ENCODE results near the gene FAM177B.
"Not testable (repeated sequence)": the region's sequence is repeated elsewhere in the genome, so short reads cannot be mapped to it uniquely, and the experiment has no call there.

FAM177B gene

GRCh38 chr1:222741630-222742457 is 4.8 kb downstream of the FAM177B start:
- DNase-seq: not testable (repeated sequence)

- DNase-seq: no peak
These were observed 12.9 kb downstream of the FAM177B start for GRCh38 chr1:222749927-222750326.

- DNase-seq: no peak
These were observed 13.6 kb downstream of the FAM177B start for GRCh38 chr1:222750651-222751050.

GRCh38 chr1:222751255-222751654 is 14.3 kb downstream of the FAM177B start:
- no peak for DNase-seq

- DNase-seq: no peak
These were observed 17.6 kb downstream of the FAM177B start for GRCh38 chr1:222754366-222755139.

GRCh38 chr1:222757646-222758268 is 20.8 kb downstream of the FAM177B start:
- DNase-seq: no peak

GRCh38 chr1:222759451-222760035 is 22.5 kb downstream of the FAM177B start:
- DNase-seq: no peak

- no peak for DNase-seq
These were observed 24.1 kb downstream of the FAM177B start for GRCh38 chr1:222761083-222761482.

GRCh38 chr1:222762178-222762577 is 25.2 kb downstream of the FAM177B start:
- DNase-seq: not testable (repeated sequence)

GRCh38 chr1:222767152-222767571 is 30.2 kb downstream of the FAM177B start:
- no peak for DNase-seq

GRCh38 chr1:222768592-222768991 is 31.6 kb downstream of the FAM177B start:
- no peak for DNase-seq

GRCh38 chr1:222769181-222769580 is 32.2 kb downstream of the FAM177B start:
- no peak for DNase-seq

GRCh38 chr1:222769971-222770620 is 33.1 kb downstream of the FAM177B start:
- no peak for DNase-seq

GRCh38 chr1:222772996-222773379 is 36.0 kb downstream of the FAM177B start:
- no peak for DNase-seq

GRCh38 chr1:222777463-222777862 is 40.5 kb downstream of the FAM177B start:
- DNase-seq: no peak

- DNase-seq: no peak
These were observed 41.0 kb downstream of the FAM177B start for GRCh38 chr1:222777977-222778376.

GRCh38 chr1:222781251-222781650 is 44.2 kb downstream of the FAM177B start:
- no peak for DNase-seq

GRCh38 chr1:222783051-222783450 is 46.0 kb downstream of the FAM177B start:
- no peak for DNase-seq

GRCh38 chr1:222784371-222784770 is 47.4 kb downstream of the FAM177B start:
- no peak for DNase-seq

- DNase-seq: no peak
These were observed 47.9 kb downstream of the FAM177B start for GRCh38 chr1:222784916-222785315.

GRCh38 chr1:222785529-222785928 is 48.5 kb downstream of the FAM177B start:
- no peak for DNase-seq

GRCh38 chr1:222786121-222786520 is 49.1 kb downstream of the FAM177B start:
- no peak for DNase-seq

GRCh38 chr1:222787729-222788128 is 50.7 kb downstream of the FAM177B start:
- DNase-seq: no peak

All from activated CD4-positive, alpha-beta T cell treated with anti-CD3 and anti-CD28 coated beads, Interleukin-2, amount 50 U/mL, for 1 hour (primary cell).